ENCODE measurements around the gene ATP6V0C. TPM values are rescaled to one million over a fixed set of nuclear protein-coding genes. Genes with fewer than 3 reads are reported as not detected.
"Not testable (repeated sequence)": the region's sequence is repeated elsewhere in the genome, so short reads cannot be mapped to it uniquely, and the experiment has no call there.

The ATP6V0C gene
- total RNA-seq, 4 donors from 2014 or later: 22.1 to 84.2 (median 56.2) TPM

GRCh38 chr16:2550283-2550878 is 36.6 kb downstream of the ATP6V0C start:
- ATAC-seq: peak; percentile 51 to 60
- H3K27me3 ChIP-seq; intact Hi-C loops (cut with DNase I; ENCODE audit: low total_unique reads): not testable (repeated sequence)

GRCh38 chr16:2551420-2551889 is 37.7 kb downstream of the ATP6V0C start:
- DNase-seq; H3K4me1 ChIP-seq; H3K27me3 ChIP-seq; in situ Hi-C loops (cut with MboI; ENCODE audit: low sequenced_read_pairs in 4 of 4); H3K4me3 ChIP-seq; H3K9me3 ChIP-seq; ATAC-seq; H3K36me3 ChIP-seq; intact Hi-C loops (cut with DNase I; ENCODE audit: low total_unique reads): not testable (repeated sequence)
- peak overlapping the region in 2 of 4 donors; percentile 37 to 38 for H3K27ac ChIP-seq

More at GRCh38 chr16:2550283-2550878, 36.6 kb downstream of the ATP6V0C start:
- H3K36me3 ChIP-seq; DNase-seq; in situ Hi-C loops (cut with MboI; ENCODE audit: low sequenced_read_pairs in 4 of 4); H3K4me1 ChIP-seq; H3K9me3 ChIP-seq; H3K4me3 ChIP-seq; H3K27ac ChIP-seq: not testable (repeated sequence)

- H3K36me3 ChIP-seq; ATAC-seq; DNase-seq; intact Hi-C loops (cut with DNase I; ENCODE audit: low total_unique reads); in situ Hi-C loops (cut with MboI; ENCODE audit: low sequenced_read_pairs in 4 of 4); H3K9me3 ChIP-seq; H3K27ac ChIP-seq; H3K4me3 ChIP-seq; H3K27me3 ChIP-seq; H3K4me1 ChIP-seq: not testable (repeated sequence)
These were observed 41.1 kb downstream of the ATP6V0C start for GRCh38 chr16:2554709-2555425.

GRCh38 chr16:2557150-2557549 is 43.4 kb downstream of the ATP6V0C start:
- DNase-seq (peak in 1 of 2 donors; percentile 47), ATAC-seq (peak; percentile 66 to 82)
- in situ Hi-C loops (cut with MboI; ENCODE audit: low sequenced_read_pairs in 4 of 4); intact Hi-C loops (cut with DNase I; ENCODE audit: low total_unique reads); H3K27me3 ChIP-seq; H3K4me3 ChIP-seq; H3K9me3 ChIP-seq; H3K4me1 ChIP-seq; H3K36me3 ChIP-seq; H3K27ac ChIP-seq: not testable (repeated sequence)

GRCh38 chr16:2560131-2560797 is 46.5 kb downstream of the ATP6V0C start:
- H3K36me3 ChIP-seq; H3K27me3 ChIP-seq; intact Hi-C loops (cut with DNase I; ENCODE audit: low total_unique reads); in situ Hi-C loops (cut with MboI; ENCODE audit: low sequenced_read_pairs in 4 of 4); H3K27ac ChIP-seq; DNase-seq; ATAC-seq; H3K9me3 ChIP-seq; H3K4me1 ChIP-seq; H3K4me3 ChIP-seq: not testable (repeated sequence)

- H3K4me3 ChIP-seq; in situ Hi-C loops (cut with MboI; ENCODE audit: low sequenced_read_pairs in 4 of 4); H3K36me3 ChIP-seq; H3K27me3 ChIP-seq; H3K27ac ChIP-seq; H3K9me3 ChIP-seq; H3K4me1 ChIP-seq; intact Hi-C loops (cut with DNase I; ENCODE audit: low total_unique reads): not testable (repeated sequence)
- ATAC-seq: peak; percentile 50 to 78
- TF ChIP-seq CTCF (IDR thresholded peaks at IDR 0.05 in 4 of 5, conservative IDR thresholded peaks at IDR 0.05 in 1 of 5): peak in 2 of 5 experiments; percentile 40 to 56
- peak; percentile 26 to 69 for DNase-seq
These were observed 47.0 kb downstream of the ATP6V0C start for GRCh38 chr16:2560798-2561133.

GRCh38 chr16:2567506-2567905 is 53.8 kb downstream of the ATP6V0C start:
- H3K4me1 ChIP-seq; H3K9me3 ChIP-seq; H3K27ac ChIP-seq; DNase-seq; intact Hi-C loops (cut with DNase I; ENCODE audit: low total_unique reads); H3K27me3 ChIP-seq; H3K4me3 ChIP-seq; in situ Hi-C loops (cut with MboI; ENCODE audit: low sequenced_read_pairs in 4 of 4); H3K36me3 ChIP-seq; ATAC-seq: not testable (repeated sequence)

GRCh38 chr16:2568573-2568972 is 54.8 kb downstream of the ATP6V0C start:
- intact Hi-C loops (cut with DNase I; ENCODE audit: low total_unique reads); DNase-seq; H3K9me3 ChIP-seq; H3K4me3 ChIP-seq; H3K4me1 ChIP-seq; H3K27ac ChIP-seq; H3K36me3 ChIP-seq; in situ Hi-C loops (cut with MboI; ENCODE audit: low sequenced_read_pairs in 4 of 4); H3K27me3 ChIP-seq: not testable (repeated sequence)
- peak; percentile 89 to 97 for ATAC-seq

All from gastrocnemius medialis (tissue), 4 donors.